ENCODE data around the gene GPR35.

The GPR35 gene

DNA sequence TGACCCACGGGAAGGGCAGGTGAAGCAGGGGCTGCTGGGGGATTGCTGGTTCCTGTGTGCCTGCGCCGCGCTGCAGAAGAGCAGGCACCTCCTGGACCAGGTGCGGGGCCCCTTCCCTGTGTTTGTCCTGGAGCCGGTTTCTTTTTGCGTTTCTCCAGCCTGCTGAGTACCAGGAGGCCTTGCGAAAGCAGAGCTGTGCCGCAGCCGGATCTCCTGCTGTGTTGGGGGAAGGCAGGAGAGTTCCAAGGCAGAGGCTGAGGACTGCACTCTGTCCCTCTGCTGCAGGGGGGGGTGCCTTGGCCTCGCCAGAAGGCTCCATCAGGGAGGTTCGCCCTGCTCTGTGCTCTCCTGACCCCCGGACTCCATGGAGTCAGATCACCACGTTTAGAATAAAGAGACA, 35.9 kb upstream of the GPR35 start:
- DNase-seq (ENCODE audit: low read depth in 2 of 2): no peak

DNA sequence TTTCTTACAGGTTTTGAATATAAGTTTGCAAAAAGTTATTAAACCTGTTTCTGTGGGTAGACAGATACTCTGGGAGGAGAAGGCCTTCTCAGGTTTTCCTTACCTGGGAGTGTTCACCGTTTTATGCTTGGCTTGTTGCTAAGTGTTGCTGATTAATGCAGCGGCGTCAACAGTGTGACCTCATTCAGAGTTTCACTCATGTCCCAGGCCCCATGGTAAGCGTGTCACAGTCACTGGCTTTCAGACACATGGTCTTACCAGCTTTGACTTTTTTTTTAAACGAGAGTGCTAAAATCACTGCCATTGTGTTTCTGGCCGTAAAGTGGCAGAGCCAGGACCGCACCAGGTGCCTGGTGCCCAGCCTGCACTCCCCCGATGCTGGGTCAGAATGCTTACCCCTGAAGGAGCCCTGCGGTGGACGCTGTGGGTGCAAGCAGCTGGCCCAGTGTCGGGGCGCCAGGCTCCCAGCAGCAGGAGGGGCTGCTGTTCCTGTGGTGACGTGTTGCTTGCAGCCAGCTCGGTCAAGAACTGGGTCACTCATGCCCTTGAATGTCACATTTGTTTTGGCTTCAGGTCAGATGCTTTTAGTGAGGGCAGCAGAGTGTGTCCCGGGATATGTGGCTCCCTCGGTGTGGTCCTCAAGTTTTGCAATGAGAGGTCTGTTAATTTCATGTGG, 35.3 kb upstream of the GPR35 start:
- no peak for DNase-seq (ENCODE audit: low read depth in 2 of 2)

DNA sequence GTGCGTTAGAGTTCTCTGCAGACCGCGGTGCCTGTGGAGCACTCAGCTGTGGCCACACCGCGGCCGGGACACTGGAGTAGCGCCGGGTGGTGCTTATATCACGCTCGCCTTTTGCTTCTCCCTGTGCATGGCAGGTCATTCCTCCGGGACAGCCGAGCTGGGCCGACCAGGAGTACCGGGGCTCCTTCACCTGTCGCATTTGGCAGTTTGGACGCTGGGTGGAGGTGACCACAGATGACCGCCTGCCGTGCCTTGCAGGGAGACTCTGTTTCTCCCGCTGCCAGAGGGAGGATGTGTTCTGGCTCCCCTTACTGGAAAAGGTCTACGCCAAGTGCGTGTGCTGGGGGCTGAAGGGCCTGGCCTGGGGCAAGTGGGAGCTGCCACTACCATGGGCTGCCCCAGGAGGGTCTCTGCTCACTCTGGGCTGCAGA, 34.6 kb upstream of the GPR35 start:
- no peak for DNase-seq (ENCODE audit: low read depth in 2 of 2)

DNA sequence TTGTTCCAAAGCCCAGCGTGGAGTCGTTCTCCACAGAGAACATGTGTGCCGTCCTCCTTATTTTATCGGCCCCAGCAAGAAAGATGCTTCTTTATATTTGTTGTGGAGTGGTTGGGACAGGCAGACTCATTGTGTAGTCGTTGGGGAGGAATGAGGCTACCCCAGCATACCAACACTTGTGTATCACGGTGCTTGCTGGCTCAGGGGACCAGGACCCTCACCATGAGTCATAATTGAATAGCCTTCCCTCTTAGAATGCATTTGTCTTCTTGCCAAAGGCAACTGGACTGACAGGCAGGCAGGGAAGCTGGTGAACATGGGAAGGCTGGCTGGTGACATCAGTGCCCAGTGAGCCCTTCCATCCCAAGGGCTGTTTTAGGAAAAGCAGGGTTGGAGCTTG, 34.1 kb upstream of the GPR35 start:
- no peak for DNase-seq (ENCODE audit: low read depth in 2 of 2)

DNA sequence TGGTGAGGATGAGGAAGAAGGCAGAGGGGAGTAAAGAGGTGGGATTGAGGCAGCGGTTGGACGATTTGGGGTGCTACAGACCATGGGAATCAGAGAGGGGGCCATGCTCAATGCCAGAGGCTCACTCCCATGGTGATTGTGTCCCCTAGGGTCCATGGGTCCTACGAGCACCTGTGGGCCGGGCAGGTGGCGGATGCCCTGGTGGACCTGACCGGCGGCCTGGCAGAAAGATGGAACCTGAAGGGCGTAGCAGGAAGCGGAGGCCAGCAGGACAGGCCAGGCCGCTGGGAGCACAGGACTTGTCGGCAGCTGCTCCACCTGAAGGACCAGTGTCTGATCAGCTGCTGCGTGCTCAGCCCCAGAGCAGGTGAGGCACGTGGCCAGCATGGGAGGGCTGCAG, 33.5 kb upstream of the GPR35 start:
- no peak for DNase-seq (ENCODE audit: low read depth in 2 of 2)

DNA sequence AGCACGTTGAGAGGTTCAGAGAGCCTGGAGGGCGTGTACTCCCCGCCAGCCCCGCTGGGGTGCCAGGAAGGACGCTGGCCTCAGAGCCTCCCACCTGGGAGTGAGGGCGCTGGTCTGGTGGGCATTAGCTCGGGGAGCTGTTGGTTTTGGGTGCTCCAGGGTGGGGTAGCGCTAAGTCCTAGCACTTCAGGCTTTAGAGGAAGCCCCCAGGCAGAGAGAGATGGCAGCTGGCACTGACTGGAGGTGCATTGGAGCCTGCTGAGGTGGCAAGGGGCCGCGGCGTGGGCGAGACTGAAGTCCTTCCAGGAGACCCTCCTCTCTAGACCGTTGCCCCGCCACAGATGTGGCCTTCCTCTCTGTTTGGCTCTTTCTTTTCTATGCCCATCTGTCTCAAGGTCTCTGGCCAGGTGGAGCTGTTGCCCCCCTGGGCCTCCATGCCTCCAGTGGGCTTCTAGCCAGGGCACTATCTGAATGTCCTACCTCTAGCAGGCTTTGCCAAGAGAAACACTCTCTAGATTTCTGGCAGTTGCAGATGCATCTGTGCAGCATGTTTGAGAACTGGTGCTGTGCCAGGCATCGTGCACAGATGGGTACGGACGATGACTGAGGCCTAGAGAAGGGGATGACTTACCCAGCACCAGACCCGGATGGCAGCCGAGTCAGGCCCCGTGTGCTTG, 32.1 kb upstream of the GPR35 start:
- no peak for DNase-seq (ENCODE audit: low read depth in 2 of 2)

DNA sequence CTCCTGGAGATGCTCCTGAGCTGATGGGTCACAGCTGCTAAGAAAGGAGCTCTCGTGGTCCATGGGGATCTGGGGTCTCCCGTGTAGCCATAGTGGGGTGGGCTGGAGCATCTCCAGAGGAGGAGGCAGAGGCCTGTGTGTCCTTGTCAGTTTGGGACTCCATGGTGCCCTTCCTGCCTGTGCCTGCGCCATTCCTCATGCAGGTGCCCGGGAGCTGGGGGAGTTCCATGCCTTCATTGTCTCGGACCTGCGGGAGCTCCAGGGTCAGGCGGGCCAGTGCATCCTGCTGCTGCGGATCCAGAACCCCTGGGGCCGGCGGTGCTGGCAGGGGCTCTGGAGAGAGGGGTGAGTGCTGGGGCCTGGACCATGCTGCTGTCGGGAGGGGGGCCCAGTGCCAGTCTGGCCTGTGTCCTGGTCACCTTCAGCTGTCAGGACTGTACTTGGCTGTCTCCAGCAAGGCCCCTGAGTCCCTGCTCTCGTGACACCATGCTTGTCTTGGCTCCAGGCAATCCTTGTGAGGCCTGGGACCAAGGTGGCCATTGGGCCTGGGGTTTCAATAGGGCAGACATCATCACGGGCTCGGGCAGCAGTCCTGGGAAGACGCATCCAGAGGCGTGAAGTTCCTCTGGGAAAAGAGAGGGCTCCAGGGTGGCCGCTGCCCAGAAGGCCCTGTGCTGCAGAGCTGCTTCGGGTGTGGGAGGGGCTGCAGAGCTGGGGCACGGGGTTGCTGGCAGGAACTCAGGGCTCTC, 31.4 kb upstream of the GPR35 start:
- no peak for DNase-seq (ENCODE audit: low read depth in 2 of 2)

DNA sequence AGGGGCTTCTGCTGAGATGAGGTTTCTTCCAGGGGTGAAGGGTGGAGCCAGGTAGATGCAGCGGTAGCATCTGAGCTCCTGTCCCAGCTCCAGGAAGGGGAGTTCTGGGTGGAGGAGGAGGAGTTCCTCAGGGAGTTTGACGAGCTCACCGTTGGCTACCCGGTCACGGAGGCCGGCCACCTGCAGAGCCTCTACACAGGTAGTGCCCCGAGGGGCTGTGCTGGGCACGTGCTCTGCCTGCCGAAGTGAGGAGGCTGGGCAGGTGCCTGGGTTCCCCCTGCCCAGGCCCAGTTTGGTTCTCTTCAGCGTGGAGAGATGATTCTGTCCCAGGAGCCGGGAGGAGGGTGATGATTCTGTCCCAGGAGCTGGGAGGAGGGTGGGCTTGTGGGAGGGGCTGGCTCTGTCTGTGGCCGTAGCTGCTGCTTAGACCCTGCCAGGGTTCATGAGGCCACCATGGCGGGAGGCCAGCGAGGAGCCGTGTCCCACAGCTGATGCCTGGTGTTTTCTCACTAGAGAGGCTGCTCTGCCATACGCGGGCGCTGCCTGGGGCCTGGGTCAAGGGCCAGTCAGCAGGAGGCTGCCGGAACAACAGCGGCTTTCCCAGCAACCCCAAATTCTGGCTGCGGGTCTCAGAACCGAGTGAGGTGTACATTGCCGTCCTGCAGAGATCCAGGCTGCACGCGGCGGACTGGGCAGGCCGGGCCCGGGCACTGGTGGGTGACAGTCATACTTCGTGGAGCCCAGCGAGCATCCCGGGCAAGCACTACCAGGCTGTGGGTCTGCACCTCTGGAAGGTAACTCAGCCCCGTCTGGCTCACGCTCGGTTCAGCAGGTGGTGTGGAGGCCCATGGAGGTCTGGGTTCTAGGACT, 30.5 kb upstream of the GPR35 start:
- DNase-seq (ENCODE audit: low read depth in 2 of 2): no peak

DNA sequence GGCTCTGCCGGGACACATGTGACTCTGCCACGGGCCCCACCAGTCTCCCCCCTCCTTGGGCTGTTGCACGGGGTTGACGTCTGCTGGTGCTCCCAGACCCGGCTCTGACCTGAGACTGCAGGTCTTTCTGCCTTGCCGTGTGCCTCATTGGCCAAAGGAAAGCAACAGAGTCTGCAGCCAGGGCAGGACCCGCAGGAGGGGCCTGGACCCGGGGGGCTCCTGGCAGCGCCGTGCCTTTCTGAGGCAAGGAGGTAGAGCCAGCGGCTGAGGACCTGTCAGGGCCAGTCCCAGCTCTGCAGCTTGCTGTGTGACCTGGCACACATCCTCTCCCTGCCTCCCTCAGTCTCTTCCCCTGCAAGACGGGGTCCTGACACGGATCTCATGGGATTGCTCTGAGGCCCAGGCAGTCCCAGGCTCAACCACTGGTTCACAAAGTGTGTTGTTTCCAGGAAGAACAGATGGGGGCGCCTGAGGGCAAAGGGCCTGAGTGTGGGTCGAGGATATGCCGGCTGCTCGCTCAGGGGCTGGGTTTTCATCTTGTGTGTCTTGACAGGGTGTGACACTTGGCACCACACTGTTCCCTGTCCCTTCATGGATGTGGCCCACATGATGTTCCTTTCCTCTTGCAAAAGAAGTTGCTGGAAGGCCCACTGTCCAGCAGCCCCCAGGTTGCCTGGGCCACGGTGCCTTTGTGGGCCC, 29.8 kb upstream of the GPR35 start:
- no peak for DNase-seq (ENCODE audit: low read depth in 2 of 2)

DNA sequence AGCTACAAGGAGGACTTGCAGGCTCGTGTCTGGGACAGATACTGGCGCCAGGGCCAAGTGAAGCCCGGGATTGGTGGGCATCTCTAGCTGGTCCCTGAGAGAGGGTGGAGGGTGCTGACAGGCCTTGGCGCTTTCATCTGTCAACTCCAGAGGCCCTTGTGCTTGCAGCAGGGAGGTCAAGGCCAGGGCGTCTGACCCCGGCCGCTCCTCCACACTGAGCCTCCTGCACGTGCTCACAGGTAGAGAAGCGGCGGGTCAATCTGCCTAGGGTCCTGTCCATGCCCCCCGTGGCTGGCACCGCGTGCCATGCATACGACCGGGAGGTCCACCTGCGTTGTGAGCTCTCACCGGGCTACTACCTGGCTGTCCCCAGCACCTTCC, 29.2 kb upstream of the GPR35 start:
- no peak for DNase-seq (ENCODE audit: low read depth in 2 of 2)

DNA sequence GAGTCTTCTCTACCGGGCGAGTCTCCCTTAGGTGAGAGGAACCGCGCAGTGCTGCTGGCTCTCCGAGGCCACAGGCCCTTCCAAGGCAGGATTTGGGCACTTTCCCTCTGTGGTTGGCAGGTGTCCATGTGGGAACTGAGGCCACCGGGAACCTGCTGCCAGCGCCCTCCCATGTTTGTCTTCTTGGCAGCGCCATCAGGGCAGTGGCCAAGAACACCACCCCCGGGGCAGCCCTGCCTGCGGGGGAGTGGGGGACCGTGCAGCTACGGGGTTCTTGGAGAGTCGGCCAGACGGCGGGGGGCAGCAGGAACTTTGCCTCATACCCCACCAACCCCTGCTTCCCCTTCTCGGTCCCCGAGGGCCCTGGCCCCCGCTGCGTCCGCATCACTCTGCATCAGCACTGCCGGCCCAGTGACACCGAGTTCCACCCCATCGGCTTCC, 28.8 kb upstream of the GPR35 start:
- no peak for DNase-seq (ENCODE audit: low read depth in 2 of 2)

DNA sequence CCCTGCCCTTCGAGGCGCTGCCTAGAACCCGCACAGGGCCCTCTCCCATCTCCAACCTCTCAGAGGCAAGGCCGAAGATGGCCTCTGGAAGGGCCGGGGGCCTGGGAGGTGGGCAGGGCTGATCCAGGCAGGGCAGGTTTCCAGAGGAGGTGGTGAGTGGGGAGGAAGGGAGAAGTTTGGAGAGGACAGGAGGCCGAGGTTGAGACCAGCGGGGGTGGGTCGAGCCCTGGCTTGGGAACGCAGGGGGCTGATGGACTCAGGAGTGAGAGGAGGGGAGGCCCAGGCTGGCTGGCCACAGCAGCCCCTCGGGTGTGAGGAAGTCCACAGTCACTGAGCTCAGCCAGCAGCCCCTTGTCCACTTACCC, 28.2 kb upstream of the GPR35 start:
- DNase-seq (ENCODE audit: low read depth in 2 of 2): no peak

DNA sequence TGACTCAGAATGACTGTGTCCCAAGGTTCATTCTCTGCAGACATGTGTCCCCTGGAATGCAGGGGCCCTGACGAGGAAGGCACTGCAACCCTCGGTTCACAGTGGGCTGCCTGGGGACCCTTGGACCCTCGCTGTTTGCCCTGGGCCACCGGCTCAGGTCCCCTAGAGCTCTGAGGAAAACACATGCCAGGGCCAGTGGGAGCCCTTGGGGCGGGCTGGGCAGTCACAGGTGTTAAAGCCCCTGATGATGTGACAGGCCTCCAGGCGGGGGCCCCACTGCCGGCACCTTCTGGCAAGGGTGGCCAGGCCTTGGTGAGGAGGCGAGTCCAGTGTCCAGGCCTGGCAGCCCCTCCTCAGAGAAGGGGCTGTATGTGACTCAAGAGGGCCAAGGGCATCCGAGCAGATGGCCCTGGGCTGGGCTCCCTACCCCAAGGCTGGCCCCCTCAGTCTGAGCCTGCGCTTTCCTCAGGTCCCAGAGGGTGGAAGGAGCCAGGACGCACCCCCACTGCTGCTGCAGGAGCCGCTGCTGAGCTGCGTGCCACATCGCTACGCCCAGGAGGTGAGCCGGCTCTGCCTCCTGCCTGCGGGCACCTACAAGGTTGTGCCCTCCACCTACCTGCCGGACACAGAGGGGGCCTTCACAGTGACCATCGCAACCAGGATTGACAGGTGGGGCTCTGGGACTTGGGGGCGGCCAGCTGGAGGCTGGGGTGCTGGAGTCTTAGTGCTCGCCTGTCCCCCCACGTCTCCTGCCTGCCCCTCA, 27.7 kb upstream of the GPR35 start:
- DNase-seq (ENCODE audit: low read depth in 2 of 2): no peak

DNA sequence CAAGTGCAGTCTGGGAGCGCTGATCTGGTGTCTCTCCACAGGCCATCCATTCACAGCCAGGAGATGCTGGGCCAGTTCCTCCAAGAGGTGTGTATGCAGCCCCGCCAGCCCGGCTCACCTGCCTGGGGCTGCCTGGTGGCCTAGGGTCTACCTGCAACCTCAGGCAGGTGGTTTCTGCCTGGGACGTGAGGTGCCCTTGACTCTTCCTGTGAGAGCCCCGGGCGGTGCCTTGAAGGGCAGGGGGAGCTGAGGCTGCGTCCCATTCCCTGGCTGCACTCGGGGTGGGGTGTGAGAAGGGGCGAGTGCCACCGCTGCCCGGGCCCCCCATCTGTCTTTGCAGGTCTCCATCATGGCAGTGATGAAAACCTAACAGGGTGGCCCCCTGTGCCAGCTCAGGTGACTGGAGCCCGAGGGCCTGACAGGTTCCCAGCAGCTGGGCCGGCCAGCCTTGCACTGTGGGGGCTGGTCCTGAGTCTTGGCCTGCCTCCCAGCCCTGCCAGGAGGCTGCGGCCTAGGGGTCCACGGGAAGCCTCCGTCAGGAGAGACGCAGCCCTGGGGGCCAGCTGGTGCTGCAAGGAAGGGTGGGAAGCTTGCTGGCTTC, 26.9 kb upstream of the GPR35 start:
- DNase-seq (ENCODE audit: low read depth in 2 of 2): no peak

DNA sequence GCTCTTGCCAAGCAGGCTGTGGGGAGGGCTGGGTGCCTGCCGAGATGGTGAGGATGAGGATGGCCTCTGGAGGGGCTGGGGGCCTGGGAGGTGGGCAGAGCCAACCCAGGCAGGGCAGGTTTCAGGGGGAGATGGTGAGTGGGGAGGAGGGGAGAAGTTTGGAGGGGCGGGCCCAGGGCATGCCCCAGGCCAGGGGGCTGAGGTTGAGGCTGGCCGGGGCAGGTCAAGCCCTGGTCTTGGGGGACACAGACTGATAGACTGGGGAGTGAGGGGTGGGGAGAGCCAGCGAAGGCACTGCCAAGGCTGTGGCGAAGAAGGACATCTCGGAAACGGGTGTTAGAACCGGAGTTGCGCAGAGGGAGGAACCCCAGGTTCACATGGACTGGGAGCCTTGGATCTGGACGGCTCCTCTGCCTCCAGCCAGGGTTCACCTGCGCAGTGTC, 26.1 kb upstream of the GPR35 start:
- no peak for DNase-seq (ENCODE audit: low read depth in 2 of 2)

DNA sequence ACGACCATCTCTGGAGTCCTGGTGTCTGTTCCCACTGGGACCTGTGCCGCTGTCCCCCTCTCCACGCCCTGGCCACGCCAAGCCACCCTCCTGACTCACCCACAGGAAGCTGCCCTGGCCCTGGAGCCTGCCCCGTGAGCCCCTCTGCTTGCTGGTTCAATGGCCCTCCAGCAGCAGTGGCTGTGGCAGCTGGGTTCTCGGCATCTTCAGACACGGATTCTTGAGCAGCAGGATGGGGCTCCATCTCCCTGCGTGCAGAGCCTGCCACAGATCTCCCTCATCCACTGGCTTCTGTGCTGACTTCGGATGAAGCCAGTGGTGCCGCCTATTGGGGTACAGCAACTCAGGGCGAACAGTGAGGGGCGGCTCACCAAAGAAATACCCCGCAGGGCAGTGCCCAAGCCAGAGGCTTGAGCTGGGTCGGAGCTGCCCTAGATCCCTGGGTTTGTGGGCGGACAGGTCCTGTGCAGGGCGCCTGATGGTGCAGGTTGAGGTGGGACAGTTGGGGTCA, 24.8 kb upstream of the GPR35 start:
- no peak for DNase-seq (ENCODE audit: low read depth in 2 of 2)

DNA sequence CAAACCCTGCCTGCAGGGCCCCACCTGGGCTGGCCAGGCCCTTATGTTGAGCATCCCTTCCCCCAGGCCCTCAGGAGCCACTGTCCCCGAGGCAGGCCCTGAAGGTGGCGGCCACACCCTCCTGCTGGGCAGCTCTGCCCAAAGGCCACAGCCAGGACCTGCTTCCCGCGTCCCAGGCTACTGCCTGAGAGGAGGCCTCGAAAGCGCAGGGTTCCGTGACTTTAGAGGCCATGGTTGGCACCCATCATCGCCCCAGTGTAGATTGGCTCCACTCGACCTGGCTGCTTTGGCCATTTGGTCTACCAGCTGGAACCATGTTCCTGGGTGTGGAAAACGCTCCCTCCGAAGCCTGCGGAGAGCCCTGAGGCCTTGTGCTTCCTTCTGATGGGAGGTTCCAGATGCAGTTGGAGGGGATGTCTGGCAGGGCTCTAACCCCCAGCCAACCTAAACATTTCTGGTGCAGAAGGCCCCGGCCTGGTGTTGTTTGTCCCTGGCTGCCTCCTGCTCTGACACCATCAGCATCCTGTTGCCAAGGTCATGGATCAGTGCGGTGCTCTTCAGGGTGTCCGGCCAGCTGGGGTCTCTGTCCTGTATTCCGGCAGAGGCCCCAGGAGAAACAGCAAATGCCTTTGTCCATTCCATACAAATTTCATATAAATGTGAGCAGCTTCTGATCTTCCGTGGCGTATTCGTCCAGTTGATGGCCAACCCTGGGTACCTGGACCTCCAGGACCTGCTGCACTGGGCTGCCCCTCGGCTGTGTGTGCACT, 24.0 kb upstream of the GPR35 start:
- no peak for DNase-seq (ENCODE audit: low read depth in 2 of 2)

DNA sequence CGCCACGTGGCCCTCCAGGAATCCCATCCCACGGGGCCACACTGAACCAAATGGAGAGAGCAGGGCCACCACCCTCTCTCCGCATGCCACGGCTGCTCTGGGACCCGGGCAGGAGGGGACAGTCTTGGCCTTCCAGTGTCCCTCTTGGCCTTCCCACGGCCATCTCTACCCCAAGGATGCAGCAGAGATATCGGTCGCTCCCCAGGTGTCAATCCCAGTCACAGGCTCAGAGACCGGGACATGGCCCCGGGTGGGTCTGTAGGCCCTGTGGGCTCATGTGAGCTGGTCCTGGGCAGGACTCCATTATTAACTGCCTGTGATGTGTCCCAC, 23.5 kb upstream of the GPR35 start:
- no peak for DNase-seq (ENCODE audit: low read depth in 2 of 2)

DNA sequence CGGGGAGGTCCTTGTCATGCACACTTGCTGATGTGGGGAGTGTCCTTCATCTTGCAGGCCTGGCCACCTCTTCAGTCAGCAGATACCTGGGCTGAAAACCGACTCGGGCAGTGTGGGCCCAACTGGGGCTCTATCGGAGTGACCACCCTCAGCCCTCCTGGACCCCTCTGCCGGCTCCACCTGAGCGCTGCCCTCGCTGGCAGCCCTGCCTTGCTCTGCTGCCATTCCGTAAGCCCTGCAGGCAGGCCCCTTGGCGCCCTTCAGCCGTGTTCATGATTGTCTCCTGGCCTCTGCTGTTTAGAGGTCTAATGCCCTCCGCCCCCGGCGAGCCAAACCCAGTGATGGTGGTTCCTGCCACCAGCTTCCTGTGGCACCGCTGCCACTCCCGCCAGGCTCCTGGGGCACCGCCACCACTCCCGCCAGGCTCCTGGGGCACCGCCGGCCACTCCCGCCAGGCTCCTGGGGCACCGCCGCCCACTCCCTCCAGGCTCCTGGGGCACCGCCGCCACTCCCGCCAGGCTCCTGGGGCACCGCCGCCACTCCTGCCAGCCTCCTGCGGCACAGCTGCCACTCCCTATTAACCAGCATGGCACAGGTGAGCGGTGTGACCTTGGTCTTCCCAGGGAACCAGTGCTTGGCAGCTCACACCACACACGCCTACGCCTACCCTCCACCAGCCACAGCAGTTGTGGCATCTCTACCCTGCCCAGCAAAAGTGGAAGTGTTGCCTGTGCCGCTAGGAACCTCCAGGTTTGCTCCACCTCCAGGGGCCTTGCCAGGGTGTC, 22.8 kb upstream of the GPR35 start:
- DNase-seq (ENCODE audit: low read depth in 2 of 2): no peak
